Esophagus squamous epithelium (tissue), 4 donors: Measurements from ENCODE around the gene ZNF512.

ENCODE experiments used
- POLR2A ChIP-seq, 4 donors: fragments of 450-650 bp; IDR thresholded peaks; one replicate each; pipeline ENCODE4 v1.6.1; 2017; ENCODE audit warnings: antibody characterized with exemption in 4 of 4, mild to moderate bottlenecking in 4 of 4, moderate library complexity in 3 of 4
- TF ChIP-seq, protein P1 (sequence below), 6 experiments: fragments of 450-650 bp in 4 of 6; fragments of 200-600 bp in 2 of 6; sonication (generic) in 2 of 6; IDR thresholded peaks; one replicate each; pipeline ENCODE4 v1.5.1; 2016 to 2019; ENCODE audit warnings: antibody characterized with exemption in 6 of 6, mild to moderate bottlenecking in 4 of 6, moderate library complexity in 4 of 6

DNA sequence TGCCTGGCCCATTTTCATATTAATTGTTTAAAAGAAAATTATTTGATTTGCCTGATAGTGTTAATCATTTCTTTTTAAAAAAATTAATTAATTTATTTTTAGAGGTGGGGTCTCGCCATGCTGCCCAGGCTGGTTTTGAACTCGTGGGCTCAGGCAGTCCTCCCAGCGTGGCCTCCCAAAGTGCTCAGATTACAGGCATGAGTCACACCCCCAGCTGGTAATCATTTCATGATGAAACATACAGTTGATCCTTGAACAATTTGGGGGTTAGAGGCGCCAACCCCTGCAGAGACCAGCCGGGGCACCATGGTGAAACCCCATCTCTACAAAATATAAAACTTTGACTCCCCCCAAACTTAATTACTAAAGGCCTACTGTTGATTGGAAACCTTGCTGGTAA lies 53.9 kb downstream of the ZNF512 start:
- TF ChIP-seq, protein P1, sequence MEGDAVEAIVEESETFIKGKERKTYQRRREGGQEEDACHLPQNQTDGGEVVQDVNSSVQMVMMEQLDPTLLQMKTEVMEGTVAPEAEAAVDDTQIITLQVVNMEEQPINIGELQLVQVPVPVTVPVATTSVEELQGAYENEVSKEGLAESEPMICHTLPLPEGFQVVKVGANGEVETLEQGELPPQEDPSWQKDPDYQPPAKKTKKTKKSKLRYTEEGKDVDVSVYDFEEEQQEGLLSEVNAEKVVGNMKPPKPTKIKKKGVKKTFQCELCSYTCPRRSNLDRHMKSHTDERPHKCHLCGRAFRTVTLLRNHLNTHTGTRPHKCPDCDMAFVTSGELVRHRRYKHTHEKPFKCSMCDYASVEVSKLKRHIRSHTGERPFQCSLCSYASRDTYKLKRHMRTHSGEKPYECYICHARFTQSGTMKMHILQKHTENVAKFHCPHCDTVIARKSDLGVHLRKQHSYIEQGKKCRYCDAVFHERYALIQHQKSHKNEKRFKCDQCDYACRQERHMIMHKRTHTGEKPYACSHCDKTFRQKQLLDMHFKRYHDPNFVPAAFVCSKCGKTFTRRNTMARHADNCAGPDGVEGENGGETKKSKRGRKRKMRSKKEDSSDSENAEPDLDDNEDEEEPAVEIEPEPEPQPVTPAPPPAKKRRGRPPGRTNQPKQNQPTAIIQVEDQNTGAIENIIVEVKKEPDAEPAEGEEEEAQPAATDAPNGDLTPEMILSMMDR (IDR thresholded peaks at IDR 0.05) = no peak
- no peak for TF ChIP-seq POLR2A (IDR thresholded peaks at IDR 0.05)
